Keratinocyte (primary cell): Measurements from ENCODE around the gene EFCAB8.

ENCODE experiments used
- CTCF ChIP-seq, 3 experiments: IDR thresholded peaks in 1 of 3; conservative IDR thresholded peaks in 1 of 3; optimal IDR thresholded peaks in 1 of 3; 2 replicates in 2 of 3; 3 replicates in 1 of 3; pipeline versions ENCODE3 to v1.5.1; 2011; ENCODE audit warnings: low read length in 3 of 3, mild to moderate bottlenecking in 3 of 3, moderate library complexity in 2 of 3, control low read depth in 1 of 3, inconsistent platforms in 1 of 3; ENCODE audit not compliant: insufficient read depth in 2 of 3; ENCODE audit errors: extremely low read depth in 1 of 3
- EZH2 ChIP-seq: IDR thresholded peaks from one replicate; pipeline ENCODE4 v1.6.1; 2012; ENCODE audit warnings: inconsistent platforms, mild to moderate bottlenecking, low read length, moderate library complexity

- TF ChIP-seq CTCF (optimal IDR thresholded peaks at IDR 0.05 in 1 of 3, IDR thresholded peaks at IDR 0.05 in 1 of 3, conservative IDR thresholded peaks at IDR 0.05 in 1 of 3; ENCODE audit: extremely low read depth in 1 of 3, insufficient read depth in 2 of 3, low read length in 3 of 3) (no peak), EZH2 (no peak)
Observed at GRCh38 chr20:32967961-32968457, 109.3 kb downstream of the EFCAB8 start.
